ENCODE data around the gene HSP90AB1. TPM values are rescaled to one million over a fixed set of nuclear protein-coding genes. Genes with fewer than 3 reads are reported as not detected.
A peak's percentile ranks its signal among the peaks of the same experiment; 100 is the strongest.

Gene HSP90AB1
- total and polyA plus RNA-seq, 9 of the 15 experiments (the other 6 are each of a cell fraction or from before 2014, with no cell fraction given), result 1,780 to 3,358 (median 2,262) TPM

GRCh38 chr6:44255105-44255808 lies 8.4 kb downstream of the HSP90AB1 start (continued):
- TF ChIP-seq CREB1 (IDR thresholded peaks at IDR 0.05), result no peak
- peak; percentile 5; the same call in 1 of the 2 replicates for TF ChIP-seq CREB1 (CRISPR knock-in tag; IDR thresholded peaks at IDR 0.05)
- no peak for TF ChIP-seq ETS2 (tag; IDR thresholded peaks at IDR 0.05; ENCODE audit: borderline replicate concordance, poor library complexity, severe bottlenecking)
- no peak for TF ChIP-seq ZBTB26 (CRISPR knock-in tag; IDR thresholded peaks at IDR 0.05)
- TF ChIP-seq FOXK1 (CRISPR knock-in tag; IDR thresholded peaks at IDR 0.05; ENCODE audit: borderline replicate concordance), result peak; percentile 71; the same call in 1 of the 2 replicates
- no peak for TF ChIP-seq CC2D1A (IDR thresholded peaks at IDR 0.05)
- peak; percentile 59; the same call in 1 of the 2 replicates for TF ChIP-seq ZNF143 (CRISPR knock-in tag; IDR thresholded peaks at IDR 0.05)

Data from K562 (cell line).